HepG2 (cell line): ENCODE results near the gene SPAG8. TPM values are rescaled to one million over a fixed set of nuclear protein-coding genes. Genes with fewer than 3 reads are reported as not detected.

Experiments used
- ARNT2 ChIP-seq: sonication (generic); formaldehyde crosslinking; IDR thresholded peaks from 2 replicates; pipeline ENCODE4 v1.8.0; 2022; ENCODE audit warnings: mild to moderate bottlenecking, low read depth, missing genetic modification reagents, moderate library complexity
- CEBPG ChIP-seq: IDR thresholded peaks from 2 replicates; pipeline ENCODE4 v1.6.1; 2016
- CENPX ChIP-seq: sonication (generic); formaldehyde crosslinking; IDR thresholded peaks from 2 replicates; pipeline ENCODE4 v1.9.0; 2021; ENCODE audit warnings: mild to moderate bottlenecking, missing genetic modification reagents, moderate library complexity
- FOSL1 ChIP-seq: sonication (generic); formaldehyde crosslinking; IDR thresholded peaks from 2 replicates; pipeline ENCODE4 v1.9.0; 2021; ENCODE audit warnings: missing genetic modification reagents, borderline replicate concordance
- GTF2F1 ChIP-seq: fragments of 150-350 bp; IDR thresholded peaks from 2 replicates; pipeline ENCODE4 v1.6.1; 2014; ENCODE audit warnings: low read length
- MTA3 ChIP-seq: sonication (generic); formaldehyde crosslinking; IDR thresholded peaks from 2 replicates; pipeline ENCODE4 v1.4.0; 2020; ENCODE audit warnings: missing genetic modification reagents
- PHB2 ChIP-seq: fragments of 450-650 bp; IDR thresholded peaks from 2 replicates; pipeline ENCODE4 v1.6.1; 2018; ENCODE audit not compliant: partially characterized antibody
- RERE ChIP-seq: IDR thresholded peaks from 2 replicates; pipeline ENCODE4 v1.6.1; 2016; ENCODE audit warnings: low read depth, missing genetic modification reagents, missing compliant biosample characterization
- RFX5 ChIP-seq: IDR thresholded peaks from 2 replicates; pipeline ENCODE4 v1.6.1; 2011; ENCODE audit warnings: low read depth, low read length, improper control_type of control experiment
- SMARCE1 ChIP-seq: fragments of 450-650 bp; IDR thresholded peaks from 2 replicates; pipeline ENCODE4 v1.6.1; 2017; ENCODE audit warnings: borderline replicate concordance
- TARDBP ChIP-seq: sonication (generic); formaldehyde crosslinking; IDR thresholded peaks from 2 replicates; pipeline ENCODE4 v1.8.0; 2022; ENCODE audit warnings: mild to moderate bottlenecking, missing genetic modification reagents
- TP53 ChIP-seq: sonication (generic); formaldehyde crosslinking; conservative IDR thresholded peaks from 2 replicates; pipeline ENCODE4 v1.4.0; 2020; ENCODE audit warnings: missing genetic modification reagents
- ZFP41 ChIP-seq: sonication (generic); formaldehyde crosslinking; IDR thresholded peaks from 2 replicates; pipeline ENCODE4 v1.4.0; 2020; ENCODE audit warnings: mild to moderate bottlenecking, missing genetic modification reagents, borderline replicate concordance
- ZNF253 ChIP-seq: sonication (generic); formaldehyde crosslinking; IDR thresholded peaks from 2 replicates; pipeline ENCODE4 v1.8.0; 2022; ENCODE audit warnings: mild to moderate bottlenecking, missing genetic modification reagents, borderline replicate concordance
- ZNF3 ChIP-seq: IDR thresholded peaks from 2 replicates; pipeline ENCODE4 v1.7.0; 2017; ENCODE audit warnings: inconsistent platforms
- ZNF614 ChIP-seq: IDR thresholded peaks from 2 replicates; pipeline ENCODE4 v1.6.1; 2018; ENCODE audit warnings: missing biosample characterization, missing genetic modification reagents, inconsistent platforms, borderline replicate concordance
- ZNF639 ChIP-seq: conservative IDR thresholded peaks from 2 replicates; pipeline ENCODE4 v1.6.1; 2018; ENCODE audit warnings: missing genetic modification reagents
- ZNF839 ChIP-seq: sonication (generic); formaldehyde crosslinking; IDR thresholded peaks from 2 replicates; pipeline ENCODE4 v1.4.0; 2020; ENCODE audit warnings: missing genetic modification reagents, mild to moderate bottlenecking, borderline replicate concordance
- ZNF841 ChIP-seq: sonication (generic); formaldehyde crosslinking; IDR thresholded peaks from 2 replicates; pipeline ENCODE4 v1.8.1; 2023; ENCODE audit warnings: missing genetic modification reagents, borderline replicate concordance
- polyA plus RNA-seq, 8 experiments: library from polyadenylated mRNA; depleted of rRNA in 3 of 8; stranded (reverse) in 7 of 8; unstranded in 1 of 8; fragments of >200 nt; fragmentation: Illumina TruSeq in 4 of 8; extraction: Trizol in 4 of 8; gene quantifications; 2 replicates each; pipeline versions ENCODE4 v1.2.1 to v1.2.3, GENCODE V29; 2011 to 2016; ENCODE audit warnings: low read depth in 4 of 8, missing spikeins in 1 of 8, mixed read lengths in 1 of 8; ENCODE audit not compliant: insufficient read depth in 1 of 8
- total RNA-seq, 5 experiments: library from RNA; depleted of rRNA; stranded (reverse); fragments of >200 nt; fragmentation: Illumina TruSeq; extraction: Trizol; gene quantifications; 2 replicates each; pipeline ENCODE4 v1.2.3, GENCODE V29; 2016; ENCODE audit warnings: low read depth in 1 of 5
- TF ChIP-seq, protein P1 (sequence below), 2 experiments: IDR thresholded peaks; 2 replicates each; pipeline ENCODE4 v1.6.1; 2011 to 2012; ENCODE audit warnings: low read length in 2 of 2, borderline replicate concordance in 1 of 2, low read depth in 1 of 2, mild to moderate bottlenecking in 1 of 2, moderate library complexity in 1 of 2

SPAG8 gene
- total and polyA plus RNA-seq, 2 of the 13 experiments (the other 11 are each of a cell fraction or from before 2014, with no cell fraction given) = 0.18 to 0.27 TPM

DNA sequence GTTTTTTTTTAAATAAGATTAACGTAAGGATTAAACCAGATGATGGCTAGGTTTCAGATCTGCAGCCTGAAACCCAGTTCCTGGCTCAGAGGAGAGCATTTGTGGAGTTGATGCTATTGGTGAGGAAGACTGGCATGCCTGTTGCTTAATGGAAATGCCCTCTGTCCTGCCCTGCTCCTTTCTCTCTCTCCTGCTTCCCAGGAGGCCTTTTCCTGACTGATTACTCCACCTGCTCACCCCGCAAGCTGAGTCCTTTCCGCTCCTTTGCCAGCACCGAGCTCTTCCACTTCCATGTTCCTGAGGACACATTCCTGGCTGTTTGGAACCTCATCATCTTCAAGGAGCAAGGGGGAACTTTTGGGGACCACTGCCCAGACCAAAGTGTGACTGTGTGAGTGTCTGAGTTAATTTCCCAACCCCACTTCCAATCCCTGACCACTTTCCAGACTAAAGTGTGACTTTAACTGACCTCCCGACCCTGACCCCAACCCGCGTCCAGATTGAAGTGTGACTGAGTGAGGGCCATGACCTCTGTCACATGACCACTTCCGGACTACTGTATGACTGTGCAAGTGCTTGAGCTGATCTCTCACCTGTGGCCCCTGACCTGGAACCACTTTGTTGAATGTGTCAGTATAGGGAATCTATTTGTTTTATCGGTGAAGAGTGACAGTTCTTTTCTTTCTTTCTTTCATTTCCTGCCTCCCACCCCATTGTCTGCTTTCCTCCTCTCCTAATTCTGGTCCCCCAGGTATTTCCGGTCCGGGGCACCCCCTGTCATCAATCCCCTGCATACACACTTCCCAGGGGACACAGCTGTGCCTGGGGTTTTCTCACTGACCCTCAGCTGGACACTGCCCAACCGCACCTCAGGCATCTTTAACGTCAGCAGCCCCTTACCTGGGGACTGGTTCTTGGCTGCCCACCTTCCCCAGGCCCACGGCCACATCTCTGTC, 22.5 kb upstream of the SPAG8 start (continued):
- TF ChIP-seq RFX5 (no peak), PHB2 (no peak), ARNT2 (CRISPR knock-in tag) (no peak), TARDBP (CRISPR knock-in tag) (0 out of 2 replicates have a peak, but pooled peaks have one; percentile 26), SMARCE1 (no peak), RERE (CRISPR knock-in tag) (peak; percentile 49; the same call in 1 of the 2 replicates), ZNF841 (no peak), MTA3 (CRISPR knock-in tag) (no peak), ZNF614 (CRISPR knock-in tag) (no peak), FOSL1 (CRISPR knock-in tag) (no peak), CEBPG (CRISPR knock-in tag) (0 out of 2 replicates have a peak, but pooled peaks have one; percentile 6), CENPX (no peak), ZNF839 (CRISPR knock-in tag) (no peak), ZNF639 (no peak), ZNF253 (CRISPR knock-in tag) (no peak), GTF2F1 (no peak), ZFP41 (CRISPR knock-in tag) (no peak), TP53 (CRISPR knock-in tag) (no peak), ZNF3 (CRISPR knock-in tag) (no peak)
- TF ChIP-seq, protein P1, sequence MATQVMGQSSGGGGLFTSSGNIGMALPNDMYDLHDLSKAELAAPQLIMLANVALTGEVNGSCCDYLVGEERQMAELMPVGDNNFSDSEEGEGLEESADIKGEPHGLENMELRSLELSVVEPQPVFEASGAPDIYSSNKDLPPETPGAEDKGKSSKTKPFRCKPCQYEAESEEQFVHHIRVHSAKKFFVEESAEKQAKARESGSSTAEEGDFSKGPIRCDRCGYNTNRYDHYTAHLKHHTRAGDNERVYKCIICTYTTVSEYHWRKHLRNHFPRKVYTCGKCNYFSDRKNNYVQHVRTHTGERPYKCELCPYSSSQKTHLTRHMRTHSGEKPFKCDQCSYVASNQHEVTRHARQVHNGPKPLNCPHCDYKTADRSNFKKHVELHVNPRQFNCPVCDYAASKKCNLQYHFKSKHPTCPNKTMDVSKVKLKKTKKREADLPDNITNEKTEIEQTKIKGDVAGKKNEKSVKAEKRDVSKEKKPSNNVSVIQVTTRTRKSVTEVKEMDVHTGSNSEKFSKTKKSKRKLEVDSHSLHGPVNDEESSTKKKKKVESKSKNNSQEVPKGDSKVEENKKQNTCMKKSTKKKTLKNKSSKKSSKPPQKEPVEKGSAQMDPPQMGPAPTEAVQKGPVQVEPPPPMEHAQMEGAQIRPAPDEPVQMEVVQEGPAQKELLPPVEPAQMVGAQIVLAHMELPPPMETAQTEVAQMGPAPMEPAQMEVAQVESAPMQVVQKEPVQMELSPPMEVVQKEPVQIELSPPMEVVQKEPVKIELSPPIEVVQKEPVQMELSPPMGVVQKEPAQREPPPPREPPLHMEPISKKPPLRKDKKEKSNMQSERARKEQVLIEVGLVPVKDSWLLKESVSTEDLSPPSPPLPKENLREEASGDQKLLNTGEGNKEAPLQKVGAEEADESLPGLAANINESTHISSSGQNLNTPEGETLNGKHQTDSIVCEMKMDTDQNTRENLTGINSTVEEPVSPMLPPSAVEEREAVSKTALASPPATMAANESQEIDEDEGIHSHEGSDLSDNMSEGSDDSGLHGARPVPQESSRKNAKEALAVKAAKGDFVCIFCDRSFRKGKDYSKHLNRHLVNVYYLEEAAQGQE (IDR thresholded peaks at IDR 0.05; ENCODE audit: borderline replicate concordance in 1 of 2, low read depth in 1 of 2, low read length in 2 of 2) = no peak
